Activated CD8-positive, alpha-beta T cell treated with anti-CD3 and anti-CD28 coated beads, Interleukin-2, amount 10 ng/mL, durations not matched to agents 7 days and 5 days (primary cell): ENCODE data around the gene TOR1B. TPM values are rescaled to one million over a fixed set of nuclear protein-coding genes. Genes with fewer than 3 reads are reported as not detected.
"Not testable (repeated sequence)": the region's sequence is repeated elsewhere in the genome, so short reads cannot be mapped to it uniquely, and the experiment has no call there.

Experiments
- ATAC-seq: fragments of 150-1000 bp; cut with Tn5 transposase; one replicate; pipeline ENCODE4 v1.10.0; 2021; ENCODE audit warnings: moderate library complexity
- CTCF ChIA-PET: fragments of 350-600 bp; sonication (Branson Sonifier 250); formaldehyde crosslinking; loops from one replicate; lab custom pipeline; 2021; ENCODE audit warnings: antibody characterized with exemption; lab: Charles Lee
- POLR2A ChIA-PET: fragments of 350-600 bp; sonication (Branson Sonifier 250); formaldehyde crosslinking; loops from one replicate; lab custom pipeline; 2021; ENCODE audit warnings: antibody characterized with exemption; lab: Charles Lee
- DNase-seq: peaks from one replicate; pipeline ENCODE4 v3.0.0-alpha.2; 2020
- H3K27ac Mint-ChIP-seq: one replicate; pipeline ENCODE4 v1.8.0; 2021; ENCODE audit warnings: mild to moderate bottlenecking, mixed read lengths
- H3K27me3 Mint-ChIP-seq: one replicate; pipeline ENCODE4 v1.8.0; 2021; ENCODE audit warnings: low read depth, mixed read lengths
- H3K36me3 Mint-ChIP-seq: one replicate; pipeline ENCODE4 v1.8.0; 2021; ENCODE audit warnings: low read depth, mixed read lengths
- H3K4me1 Mint-ChIP-seq: one replicate; pipeline ENCODE4 v1.8.0; 2021; ENCODE audit warnings: low read depth, mixed read lengths
- H3K4me3 Mint-ChIP-seq: one replicate; pipeline ENCODE4 v1.8.0; 2021; ENCODE audit warnings: mild to moderate bottlenecking, mixed read lengths
- H3K9me3 Mint-ChIP-seq: one replicate; pipeline ENCODE4 v1.8.0; 2022; ENCODE audit warnings: mixed read lengths; ENCODE audit not compliant: insufficient read depth
- total RNA-seq, 2 experiments: library from RNA; stranded (reverse); gene quantifications; one replicate each; pipeline ENCODE4 v1.2.3, GENCODE V29; 2021

Gene TOR1B
- total RNA-seq, 2 experiments from 2014 or later: 22.1 to 24.4 TPM

- POLR2A ChIA-PET: interaction anchor here (0.6 to 1.0 kb wide), 3 partner anchors 38 to 56 kb away, joined by 3 to 4 read pairs (median 3); no protein-coding TSS in a partner anchor
- H3K4me3 Mint-ChIP-seq: peak overlapping the region; percentile 15
- H3K27me3 Mint-ChIP-seq: peaks cover 14% of the 10 kb centered on the region
- H3K36me3 Mint-ChIP-seq: no peaks in the 10 kb centered on the region
- no peaks in the 10 kb centered on the region for H3K9me3 Mint-ChIP-seq
- peak; percentile 68 for DNase-seq
- no peak overlapping the region for H3K27ac Mint-ChIP-seq
- peaks cover 17% of the 10 kb centered on the region for H3K4me1 Mint-ChIP-seq
- ATAC-seq: peak; percentile 72
- CTCF ChIA-PET: interaction anchor here (1.2 to 3.3 kb wide), 4 partner anchors 13 to 51 kb away, joined by 5 to 24 read pairs (median 14); no protein-coding TSS in a partner anchor
Observed at GRCh38 chr9:129776938-129777768, 25.8 kb upstream of the TOR1B start.

DNA sequence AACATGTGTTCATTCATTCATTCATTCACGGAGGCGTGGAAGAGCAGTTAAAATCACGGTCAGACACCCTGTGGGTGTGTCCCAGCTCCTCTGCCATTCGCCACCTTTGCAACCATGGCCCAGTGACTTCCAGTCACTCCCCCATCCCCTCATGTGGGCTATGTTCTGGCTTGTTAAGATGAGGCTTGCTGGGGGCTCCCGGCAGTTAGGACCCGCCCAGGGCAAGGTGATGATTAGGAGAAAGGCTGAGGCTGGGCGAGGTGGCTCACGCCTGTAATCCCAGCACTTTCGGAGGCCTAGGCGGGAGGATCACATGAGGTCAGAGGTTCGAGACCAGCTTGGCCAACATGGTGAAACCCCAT, 25.2 kb upstream of the TOR1B start:
- POLR2A ChIA-PET: interaction anchor here (0.6 to 0.7 kb wide), 2 partner anchors 39 to 56 kb away, joined by 3 to 4 read pairs; no protein-coding TSS in a partner anchor
- Mint-ChIP-seq H3K4me3 (peak overlapping the region; percentile 15), H3K9me3 (no peaks in the 10 kb centered on the region)

DNA sequence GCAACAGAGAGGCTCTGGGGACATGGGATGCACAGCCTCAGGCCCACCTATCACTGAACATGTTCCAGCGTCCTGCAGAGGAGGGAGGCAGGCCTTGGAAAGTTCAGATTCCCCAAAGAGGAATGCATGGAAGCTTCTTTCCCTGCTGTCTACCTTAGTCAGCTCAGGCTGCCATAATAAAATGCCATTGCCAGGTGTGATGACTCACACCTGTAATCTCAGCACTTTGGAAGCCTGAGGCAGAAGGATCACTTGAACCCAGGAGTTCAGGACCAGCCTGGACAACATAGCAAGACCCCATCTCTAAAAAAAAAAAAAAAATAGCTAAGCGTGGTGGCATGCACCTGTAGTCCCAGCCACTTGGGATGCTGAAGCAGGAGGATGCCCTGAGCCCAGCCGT, 24.5 kb upstream of the TOR1B start:
- no peak for ATAC-seq
- ChIA-PET POLR2A (no interaction called here), CTCF (interaction anchor here (0.6 to 2.8 kb wide), 2 partner anchors 52 to 775 kb away, joined by 3 to 22 read pairs; no protein-coding TSS in a partner anchor)
- Mint-ChIP-seq H3K27me3 (peaks cover 14% of the 10 kb centered on the region), H3K9me3 (no peaks in the 10 kb centered on the region), H3K27ac (no peak overlapping the region), H3K36me3 (no peaks in the 10 kb centered on the region), H3K4me3 (no peak overlapping the region), H3K4me1 (peaks cover 17% of the 10 kb centered on the region)
- no peak for DNase-seq

More for the DNA sequence above, 25.2 kb upstream of the TOR1B start:
- no peak overlapping the region for H3K27ac Mint-ChIP-seq
- CTCF ChIA-PET: interaction anchor here (1.2 to 3.3 kb wide), 4 partner anchors 13 to 51 kb away, joined by 5 to 24 read pairs (median 14); no protein-coding TSS in a partner anchor
- H3K36me3 Mint-ChIP-seq: no peaks in the 10 kb centered on the region
- DNase-seq: peak; percentile 32
- peaks cover 17% of the 10 kb centered on the region for H3K4me1 Mint-ChIP-seq
- peaks cover 14% of the 10 kb centered on the region for H3K27me3 Mint-ChIP-seq
- peak; percentile 33 for ATAC-seq

- Mint-ChIP-seq H3K36me3 (no peaks in the 10 kb centered on the region), H3K4me1 (peaks cover 20% of the 10 kb centered on the region), H3K27me3 (peaks cover 14% of the 10 kb centered on the region), H3K9me3 (no peaks in the 10 kb centered on the region), H3K27ac (no peak overlapping the region), H3K4me3 (no peak overlapping the region)
- ChIA-PET POLR2A (no interaction called here), CTCF (interaction anchor here (8.6 kb wide), 1 partner anchor 41 kb away, joined by 111 read pairs; no protein-coding TSS in a partner anchor)
- DNase-seq (no peak), ATAC-seq (no peak)
Observed at GRCh38 chr9:129779560-129780190, 23.3 kb upstream of the TOR1B start.

GRCh38 chr9:129781131-129781530, 21.9 kb upstream of the TOR1B start:
- no peak overlapping the region for H3K4me3 Mint-ChIP-seq
- POLR2A ChIA-PET: no interaction called here
- H3K36me3 Mint-ChIP-seq: no peaks in the 10 kb centered on the region
- H3K27me3 Mint-ChIP-seq: peaks cover 14% of the 10 kb centered on the region
- no peak for ATAC-seq
- DNase-seq: no peak
- no peaks in the 10 kb centered on the region for H3K9me3 Mint-ChIP-seq
- peaks cover 20% of the 10 kb centered on the region for H3K4me1 Mint-ChIP-seq
- H3K27ac Mint-ChIP-seq: no peak overlapping the region
- CTCF ChIA-PET: interaction anchor here (1.0 to 8.6 kb wide), 5 partner anchors 21 to 650 kb away, joined by 3 to 111 read pairs (median 4); no protein-coding TSS in a partner anchor

DNA sequence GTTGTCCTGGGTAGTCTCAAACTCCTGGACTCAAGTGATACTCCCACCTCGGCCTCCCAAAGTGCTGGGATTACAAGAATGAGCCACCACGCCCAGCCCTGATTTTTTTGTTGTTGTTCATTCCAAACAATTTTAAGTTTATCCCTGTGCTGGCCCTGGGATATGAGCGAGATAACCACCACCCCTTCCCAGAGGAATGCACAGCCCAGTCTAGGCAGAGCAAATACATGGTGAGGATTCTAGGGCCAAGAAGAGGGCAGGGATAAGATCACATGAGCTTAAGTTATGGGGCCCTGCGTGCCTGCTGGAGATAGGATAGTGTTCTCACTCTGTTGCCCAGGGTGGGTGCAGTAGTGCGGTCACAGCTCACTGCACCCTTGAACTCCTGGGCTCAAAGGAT, 21.0 kb upstream of the TOR1B start:
- H3K4me1 Mint-ChIP-seq: peaks cover 14% of the 10 kb centered on the region
- CTCF ChIA-PET: interaction anchor here (1.0 to 8.6 kb wide), 4 partner anchors 22 to 159 kb away, joined by 3 to 111 read pairs (median 24); no protein-coding TSS in a partner anchor
- POLR2A ChIA-PET: interaction anchor here (0.9 kb wide), 1 partner anchor 44 kb away, joined by 3 read pairs; no protein-coding TSS in a partner anchor
- H3K4me3 Mint-ChIP-seq: no peak overlapping the region
- H3K36me3 Mint-ChIP-seq: no peaks in the 10 kb centered on the region
- DNase-seq (no peak), ATAC-seq (no peak)
- H3K27ac Mint-ChIP-seq: no peak overlapping the region
- H3K27me3 Mint-ChIP-seq: peaks cover 14% of the 10 kb centered on the region
- H3K9me3 Mint-ChIP-seq: no peaks in the 10 kb centered on the region

DNA sequence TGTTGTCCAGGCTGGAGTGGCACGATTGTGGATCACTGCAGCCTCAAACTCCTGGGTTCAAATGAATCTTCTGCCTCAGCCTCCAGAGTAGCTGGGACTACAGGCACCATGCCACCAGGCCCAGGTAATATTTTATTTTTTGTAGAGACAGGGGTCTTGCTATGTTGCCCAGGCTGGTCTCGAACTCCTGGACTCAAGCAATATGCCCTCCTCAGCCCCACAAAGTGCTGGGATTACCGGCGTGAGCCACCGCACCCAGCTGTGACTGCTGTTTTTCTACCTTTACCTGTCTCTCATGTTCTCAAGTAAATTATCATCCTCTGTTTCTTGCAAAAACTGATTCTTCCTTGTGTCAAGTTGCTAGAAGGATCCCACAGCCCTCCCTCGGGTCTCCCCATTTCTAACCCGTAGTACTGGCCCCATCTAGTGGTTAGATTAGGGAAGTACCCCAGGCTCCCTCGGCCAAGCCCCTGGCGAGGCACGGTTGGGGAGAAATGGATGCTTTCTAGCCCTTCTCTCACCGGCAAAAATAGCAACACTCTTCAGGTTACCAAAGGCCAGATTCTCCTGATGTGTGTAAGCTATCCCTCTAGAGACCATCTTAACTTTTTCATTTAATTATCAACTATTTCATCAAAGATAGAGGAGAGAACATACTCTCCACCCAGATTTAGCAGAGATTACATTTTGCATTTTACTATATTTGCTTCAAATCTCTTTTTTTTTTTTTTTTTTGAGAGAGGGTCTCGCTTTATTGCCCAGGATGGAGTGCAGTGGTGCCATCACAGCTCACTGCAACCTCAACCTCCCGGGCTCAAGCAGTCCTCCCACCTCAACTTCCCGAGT, 19.2 kb upstream of the TOR1B start:
- peak; percentile 83 for DNase-seq
- ATAC-seq: peak; percentile 94
- ChIA-PET CTCF (interaction anchor here (0.9 to 8.6 kb wide), 17 partner anchors 10 to 652 kb away, joined by 3 to 111 read pairs (median 4); no protein-coding TSS in a partner anchor), POLR2A (no interaction called here)
- H3K4me3 Mint-ChIP-seq: no peak overlapping the region
- no peaks in the 10 kb centered on the region for H3K9me3 Mint-ChIP-seq
- no peaks in the 10 kb centered on the region for H3K36me3 Mint-ChIP-seq
- peaks cover 4% of the 10 kb centered on the region for H3K4me1 Mint-ChIP-seq
- H3K27ac Mint-ChIP-seq: no peak overlapping the region
- H3K27me3 Mint-ChIP-seq: peaks cover 19% of the 10 kb centered on the region

- not testable (repeated sequence) for H3K4me3 Mint-ChIP-seq, H3K36me3 Mint-ChIP-seq
- peaks cover 13% of the 10 kb centered on the region for H3K27me3 Mint-ChIP-seq
Observed at GRCh38 chr9:129784970-129785369, 18.0 kb upstream of the TOR1B start.

GRCh38 chr9:129785866-129786265, 17.1 kb upstream of the TOR1B start:
- Mint-ChIP-seq H3K36me3 (no peaks in the 10 kb centered on the region), H3K4me3 (no peak overlapping the region), H3K4me1 (peaks cover 14% of the 10 kb centered on the region), H3K27me3 (peaks cover 10% of the 10 kb centered on the region), H3K27ac (no peak overlapping the region), H3K9me3 (no peaks in the 10 kb centered on the region)
- no peak for ATAC-seq
- ChIA-PET CTCF (interaction anchor here (0.8 to 8.6 kb wide), 7 partner anchors 14 to 647 kb away, joined by 3 to 111 read pairs (median 4); no protein-coding TSS in a partner anchor), POLR2A (interaction anchor here (0.7 to 0.8 kb wide), 2 partner anchors 10 to 326 kb away, joined by 3 read pairs; no protein-coding TSS in a partner anchor)
- DNase-seq: no peak

More at GRCh38 chr9:129784970-129785369, 18.0 kb upstream of the TOR1B start:
- CTCF ChIA-PET: interaction anchor here (0.8 to 8.6 kb wide), 11 partner anchors 14 to 653 kb away, joined by 3 to 111 read pairs (median 4); no protein-coding TSS in a partner anchor
- H3K4me1 Mint-ChIP-seq, POLR2A ChIA-PET, DNase-seq, H3K9me3 Mint-ChIP-seq, H3K27ac Mint-ChIP-seq, ATAC-seq: not testable (repeated sequence)

GRCh38 chr9:129786481-129786880, 16.5 kb upstream of the TOR1B start:
- peaks cover 7% of the 10 kb centered on the region for H3K27me3 Mint-ChIP-seq
- POLR2A ChIA-PET: interaction anchor here (0.7 kb wide), 1 partner anchor 327 kb away, joined by 3 read pairs; no protein-coding TSS in a partner anchor
- H3K9me3 Mint-ChIP-seq: no peaks in the 10 kb centered on the region
- DNase-seq (no peak), ATAC-seq (no peak)
- H3K36me3 Mint-ChIP-seq: no peaks in the 10 kb centered on the region
- no peak overlapping the region for H3K4me3 Mint-ChIP-seq
- no peak overlapping the region for H3K27ac Mint-ChIP-seq
- peaks cover 14% of the 10 kb centered on the region for H3K4me1 Mint-ChIP-seq
- CTCF ChIA-PET: interaction anchor here (1.1 to 8.6 kb wide), 5 partner anchors 23 to 648 kb away, joined by 3 to 111 read pairs (median 4); no protein-coding TSS in a partner anchor
